ENCODE measurements around the gene FAF2.
"Not testable (repeated sequence)": the region's sequence is repeated elsewhere in the genome, so short reads cannot be mapped to it uniquely, and the experiment has no call there.

FAF2 gene

GRCh38 chr5:176461349-176461748, 13.2 kb downstream of the FAF2 start:
- DNase-seq: no peak

GRCh38 chr5:176463113-176463764, 15.1 kb downstream of the FAF2 start:
- no peak for DNase-seq

- no peak for DNase-seq
These were observed 18.2 kb downstream of the FAF2 start for GRCh38 chr5:176466245-176466871.

GRCh38 chr5:176469296-176469695, 21.1 kb downstream of the FAF2 start:
- no peak for DNase-seq

GRCh38 chr5:176470539-176470938, 22.4 kb downstream of the FAF2 start:
- DNase-seq: no peak

- no peak for DNase-seq
These were observed 22.9 kb downstream of the FAF2 start for GRCh38 chr5:176471098-176471497.

- no peak for DNase-seq
These were observed 25.3 kb downstream of the FAF2 start for GRCh38 chr5:176473335-176474006.

GRCh38 chr5:176474476-176474875, 26.3 kb downstream of the FAF2 start:
- DNase-seq: no peak

GRCh38 chr5:176481711-176482110, 33.5 kb downstream of the FAF2 start:
- no peak for DNase-seq

- DNase-seq: no peak
These were observed 37.0 kb downstream of the FAF2 start for GRCh38 chr5:176485176-176485575.

GRCh38 chr5:176486189-176486757, 38.1 kb downstream of the FAF2 start:
- no peak for DNase-seq

- not testable (repeated sequence) for DNase-seq
These were observed 39.0 kb downstream of the FAF2 start for GRCh38 chr5:176487160-176487559.

- no peak for DNase-seq
These were observed 40.9 kb downstream of the FAF2 start for GRCh38 chr5:176489077-176489476.

GRCh38 chr5:176490301-176490700, 42.1 kb downstream of the FAF2 start:
- no peak for DNase-seq

GRCh38 chr5:176491101-176491502, 42.9 kb downstream of the FAF2 start:
- no peak for DNase-seq

- DNase-seq: no peak
These were observed 43.7 kb downstream of the FAF2 start for GRCh38 chr5:176491901-176492300.

- no peak for DNase-seq
These were observed 44.2 kb downstream of the FAF2 start for GRCh38 chr5:176492431-176492830.

GRCh38 chr5:176497852-176498251, 49.7 kb downstream of the FAF2 start:
- DNase-seq: no peak

GRCh38 chr5:176499273-176499672, 51.1 kb downstream of the FAF2 start:
- DNase-seq: no peak

GRCh38 chr5:176500511-176500910, 52.3 kb downstream of the FAF2 start:
- no peak for DNase-seq

GRCh38 chr5:176501333-176501732, 53.1 kb downstream of the FAF2 start:
- no peak for DNase-seq

- no peak for DNase-seq
These were observed 55.3 kb downstream of the FAF2 start for GRCh38 chr5:176503496-176503895.

GRCh38 chr5:176507911-176508310, 59.7 kb downstream of the FAF2 start:
- no peak for DNase-seq

- no peak for DNase-seq
These were observed 60.4 kb downstream of the FAF2 start for GRCh38 chr5:176508603-176509002.

Data from SHP77 (cell line).